ENCODE results near the gene CNGA3.
"Not testable (repeated sequence)": the region's sequence is repeated elsewhere in the genome, so short reads cannot be mapped to it uniquely, and the experiment has no call there.

The CNGA3 gene

DNA sequence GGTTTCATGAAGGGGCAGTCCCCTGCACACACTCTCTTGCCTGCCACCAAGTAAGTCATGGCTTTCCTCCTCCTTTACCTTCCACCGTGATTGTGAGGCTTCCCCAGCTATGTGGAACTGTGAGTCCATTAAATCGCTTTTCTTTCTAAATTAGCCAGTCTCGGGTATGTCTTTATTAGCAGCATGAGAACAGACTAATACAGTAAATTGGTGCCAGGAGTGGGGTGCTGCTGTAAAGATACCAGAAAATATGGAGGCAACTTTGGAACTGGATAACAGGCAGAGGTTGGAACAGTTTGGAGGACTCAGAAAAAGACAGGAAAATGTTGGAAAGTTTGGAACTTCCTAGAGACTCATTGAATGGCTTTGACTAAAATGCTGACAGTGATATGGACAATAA lies 26.1 kb upstream of the CNGA3 start:
- not testable (repeated sequence) for H3K27ac ChIP-seq (replicated peaks); DNase-seq (ENCODE audit: low read depth in 1 of 2, low spot score in 1 of 2); H3K4me3 ChIP-seq (replicated peaks; ENCODE audit: insufficient read depth, low read length); H3K27me3 ChIP-seq (ENCODE audit: insufficient read depth, poor library complexity, severe bottlenecking)

DNA sequence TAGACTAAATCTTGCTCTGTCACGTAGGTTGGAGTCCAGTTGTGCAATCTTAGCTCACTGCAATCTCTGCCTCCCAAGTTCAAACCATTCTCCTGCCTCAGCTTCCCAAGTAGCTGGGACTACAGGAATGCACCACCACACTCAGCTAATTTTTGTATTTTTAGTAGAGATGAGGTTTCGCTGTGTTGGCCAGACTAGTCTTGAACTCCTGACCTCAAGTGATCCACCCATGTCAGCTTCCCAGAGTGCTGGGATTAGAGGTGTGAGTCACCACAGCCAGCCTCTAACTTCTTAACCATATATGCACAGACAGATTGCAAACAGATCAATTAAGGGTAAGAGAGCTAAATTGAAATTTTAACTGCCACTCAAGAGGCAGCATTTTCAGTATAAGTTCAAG lies 22.1 kb upstream of the CNGA3 start:
- TF ChIP-seq, protein P1, sequence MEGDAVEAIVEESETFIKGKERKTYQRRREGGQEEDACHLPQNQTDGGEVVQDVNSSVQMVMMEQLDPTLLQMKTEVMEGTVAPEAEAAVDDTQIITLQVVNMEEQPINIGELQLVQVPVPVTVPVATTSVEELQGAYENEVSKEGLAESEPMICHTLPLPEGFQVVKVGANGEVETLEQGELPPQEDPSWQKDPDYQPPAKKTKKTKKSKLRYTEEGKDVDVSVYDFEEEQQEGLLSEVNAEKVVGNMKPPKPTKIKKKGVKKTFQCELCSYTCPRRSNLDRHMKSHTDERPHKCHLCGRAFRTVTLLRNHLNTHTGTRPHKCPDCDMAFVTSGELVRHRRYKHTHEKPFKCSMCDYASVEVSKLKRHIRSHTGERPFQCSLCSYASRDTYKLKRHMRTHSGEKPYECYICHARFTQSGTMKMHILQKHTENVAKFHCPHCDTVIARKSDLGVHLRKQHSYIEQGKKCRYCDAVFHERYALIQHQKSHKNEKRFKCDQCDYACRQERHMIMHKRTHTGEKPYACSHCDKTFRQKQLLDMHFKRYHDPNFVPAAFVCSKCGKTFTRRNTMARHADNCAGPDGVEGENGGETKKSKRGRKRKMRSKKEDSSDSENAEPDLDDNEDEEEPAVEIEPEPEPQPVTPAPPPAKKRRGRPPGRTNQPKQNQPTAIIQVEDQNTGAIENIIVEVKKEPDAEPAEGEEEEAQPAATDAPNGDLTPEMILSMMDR (IDR thresholded peaks at IDR 0.05; ENCODE audit: insufficient read depth, low read length): no peak
- TF ChIP-seq SPI1 (IDR thresholded peaks at IDR 0.05; ENCODE audit: borderline replicate concordance, low read depth) (no peak), GABPA (IDR thresholded peaks at IDR 0.05; ENCODE audit: low read depth) (no peak), POLR2AphosphoS5 (IDR thresholded peaks at IDR 0.05; ENCODE audit: low read depth) (no peak)
- TF ChIP-seq, protein P2, sequence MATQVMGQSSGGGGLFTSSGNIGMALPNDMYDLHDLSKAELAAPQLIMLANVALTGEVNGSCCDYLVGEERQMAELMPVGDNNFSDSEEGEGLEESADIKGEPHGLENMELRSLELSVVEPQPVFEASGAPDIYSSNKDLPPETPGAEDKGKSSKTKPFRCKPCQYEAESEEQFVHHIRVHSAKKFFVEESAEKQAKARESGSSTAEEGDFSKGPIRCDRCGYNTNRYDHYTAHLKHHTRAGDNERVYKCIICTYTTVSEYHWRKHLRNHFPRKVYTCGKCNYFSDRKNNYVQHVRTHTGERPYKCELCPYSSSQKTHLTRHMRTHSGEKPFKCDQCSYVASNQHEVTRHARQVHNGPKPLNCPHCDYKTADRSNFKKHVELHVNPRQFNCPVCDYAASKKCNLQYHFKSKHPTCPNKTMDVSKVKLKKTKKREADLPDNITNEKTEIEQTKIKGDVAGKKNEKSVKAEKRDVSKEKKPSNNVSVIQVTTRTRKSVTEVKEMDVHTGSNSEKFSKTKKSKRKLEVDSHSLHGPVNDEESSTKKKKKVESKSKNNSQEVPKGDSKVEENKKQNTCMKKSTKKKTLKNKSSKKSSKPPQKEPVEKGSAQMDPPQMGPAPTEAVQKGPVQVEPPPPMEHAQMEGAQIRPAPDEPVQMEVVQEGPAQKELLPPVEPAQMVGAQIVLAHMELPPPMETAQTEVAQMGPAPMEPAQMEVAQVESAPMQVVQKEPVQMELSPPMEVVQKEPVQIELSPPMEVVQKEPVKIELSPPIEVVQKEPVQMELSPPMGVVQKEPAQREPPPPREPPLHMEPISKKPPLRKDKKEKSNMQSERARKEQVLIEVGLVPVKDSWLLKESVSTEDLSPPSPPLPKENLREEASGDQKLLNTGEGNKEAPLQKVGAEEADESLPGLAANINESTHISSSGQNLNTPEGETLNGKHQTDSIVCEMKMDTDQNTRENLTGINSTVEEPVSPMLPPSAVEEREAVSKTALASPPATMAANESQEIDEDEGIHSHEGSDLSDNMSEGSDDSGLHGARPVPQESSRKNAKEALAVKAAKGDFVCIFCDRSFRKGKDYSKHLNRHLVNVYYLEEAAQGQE (IDR thresholded peaks at IDR 0.05; ENCODE audit: insufficient replicate concordance, low read depth): no peak
- H3K4me3 ChIP-seq (replicated peaks; ENCODE audit: insufficient read depth, low read length): no peak overlapping the region

DNA sequence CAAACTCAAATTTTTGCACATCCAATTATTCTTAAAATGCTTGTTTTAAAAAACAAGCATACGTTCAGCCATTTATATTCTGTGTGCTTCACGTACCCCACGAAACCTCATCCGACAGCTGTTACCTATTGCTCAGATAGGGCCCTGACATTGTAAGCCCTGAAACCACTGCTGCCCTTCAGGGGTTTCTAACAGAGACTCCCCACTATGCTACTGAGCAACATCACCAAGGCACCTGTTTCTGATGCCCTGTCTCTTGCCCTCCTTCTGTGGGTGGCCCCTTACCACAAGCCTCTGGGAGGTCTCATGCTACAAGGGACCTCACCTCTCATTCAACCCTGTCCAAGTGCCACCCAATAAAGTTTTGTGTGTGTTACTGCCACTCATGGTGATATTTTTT lies 18.5 kb upstream of the CNGA3 start:
- Histone ChIP-seq H3K27ac (replicated peaks) (no peak overlapping the region), H3K4me3 (replicated peaks; ENCODE audit: insufficient read depth, low read length) (no peak overlapping the region), H3K27me3 (ENCODE audit: insufficient read depth, poor library complexity, severe bottlenecking) (no peaks in the 10 kb centered on the region)
- DNase-seq (ENCODE audit: low read depth in 1 of 2, low spot score in 1 of 2): no peak
- TF ChIP-seq SPI1 (IDR thresholded peaks at IDR 0.05; ENCODE audit: borderline replicate concordance, low read depth) (no peak), POLR2AphosphoS5 (IDR thresholded peaks at IDR 0.05; ENCODE audit: low read depth) (no peak), GABPA (IDR thresholded peaks at IDR 0.05; ENCODE audit: low read depth) (no peak)
- TF ChIP-seq, protein P2 (IDR thresholded peaks at IDR 0.05; ENCODE audit: insufficient replicate concordance, low read depth): no peak
- TF ChIP-seq, protein P1 (IDR thresholded peaks at IDR 0.05; ENCODE audit: insufficient read depth, low read length): no peak

More for the DNA sequence above, 22.1 kb upstream of the CNGA3 start:
- Histone ChIP-seq H3K27me3 (ENCODE audit: insufficient read depth, poor library complexity, severe bottlenecking) (no peaks in the 10 kb centered on the region), H3K27ac (replicated peaks) (no peak overlapping the region)
- no peak for DNase-seq (ENCODE audit: low read depth in 1 of 2, low spot score in 1 of 2)

DNA sequence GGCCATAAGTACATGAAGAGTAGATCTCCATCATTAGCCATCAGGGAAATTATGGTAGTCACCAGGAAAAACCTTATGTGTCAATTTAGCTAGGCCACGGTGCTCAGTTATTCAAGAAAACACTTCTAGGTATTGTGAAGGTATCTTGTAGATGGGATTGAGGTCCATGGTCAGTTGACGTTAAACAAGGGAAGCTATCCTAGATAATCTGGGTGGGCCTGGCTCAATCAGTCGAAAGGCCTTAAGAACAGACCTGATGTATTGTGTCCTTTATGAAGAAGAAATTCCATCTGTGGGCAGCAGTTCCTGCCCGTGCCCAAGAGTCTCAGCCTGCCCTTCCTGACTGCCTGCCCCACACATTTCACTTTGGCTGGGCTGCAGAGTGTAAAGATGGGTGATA lies 16.7 kb upstream of the CNGA3 start:
- Histone ChIP-seq H3K27me3 (ENCODE audit: insufficient read depth, poor library complexity, severe bottlenecking) (no peaks in the 10 kb centered on the region), H3K27ac (replicated peaks) (no peak overlapping the region), H3K4me3 (replicated peaks; ENCODE audit: insufficient read depth, low read length) (no peak overlapping the region)
- DNase-seq (ENCODE audit: low read depth in 1 of 2, low spot score in 1 of 2): no peak
- TF ChIP-seq SPI1 (IDR thresholded peaks at IDR 0.05; ENCODE audit: borderline replicate concordance, low read depth): no peak
- no peak for TF ChIP-seq GABPA (IDR thresholded peaks at IDR 0.05; ENCODE audit: low read depth)
- TF ChIP-seq, protein P2 (IDR thresholded peaks at IDR 0.05; ENCODE audit: insufficient replicate concordance, low read depth): no peak
- TF ChIP-seq, protein P1 (IDR thresholded peaks at IDR 0.05; ENCODE audit: insufficient read depth, low read length): no peak
- TF ChIP-seq POLR2AphosphoS5 (IDR thresholded peaks at IDR 0.05; ENCODE audit: low read depth): no peak

Measured in HL-60 (cell line).